LNCaP clone FGC (cell line): Measurements from ENCODE around the gene CDKAL1.

Experiments
- DNase-seq: peaks from one replicate; pipeline ENCODE4 v3.0.0-alpha.2; 2011; ENCODE audit warnings: low read depth
- H3K4me3 ChIP-seq: 2 replicates; pipeline ENCODE4 v1.5.1; 2011; ENCODE audit warnings: mild to moderate bottlenecking, low read depth, low read length, control low read depth
- CTCF ChIP-seq: IDR thresholded peaks from 2 replicates; pipeline ENCODE4 v1.5.1; 2012; ENCODE audit warnings: mild to moderate bottlenecking; ENCODE audit not compliant: control insufficient read depth, insufficient read depth; ENCODE audit errors: extremely low read depth

CDKAL1 gene

GRCh38 chr6:20876036-20876435 is 341.8 kb downstream of the CDKAL1 start:
- no peak overlapping the region for H3K4me3 ChIP-seq
- TF ChIP-seq CTCF: no peak
- no peak for DNase-seq

GRCh38 chr6:20876561-20876960 is 342.3 kb downstream of the CDKAL1 start:
- TF ChIP-seq CTCF: no peak
- no peak for DNase-seq
- H3K4me3 ChIP-seq: no peak overlapping the region

GRCh38 chr6:20877008-20877937 is 343.0 kb downstream of the CDKAL1 start:
- no peak for DNase-seq

GRCh38 chr6:20879121-20879520 is 344.9 kb downstream of the CDKAL1 start:
- no peak for DNase-seq
- H3K4me3 ChIP-seq: no peak overlapping the region
- no peak for TF ChIP-seq CTCF

More at GRCh38 chr6:20877008-20877937, 343.0 kb downstream of the CDKAL1 start:
- no peak for TF ChIP-seq CTCF
- H3K4me3 ChIP-seq: no peak overlapping the region

- no peak overlapping the region for H3K4me3 ChIP-seq
- TF ChIP-seq CTCF: no peak
- no peak for DNase-seq
Measured at GRCh38 chr6:20879526-20879925, 345.3 kb downstream of the CDKAL1 start.

- no peak overlapping the region for H3K4me3 ChIP-seq
- no peak for TF ChIP-seq CTCF
- DNase-seq: no peak
Measured at GRCh38 chr6:20881365-20881764, 347.1 kb downstream of the CDKAL1 start.
